Glutamatergic neuron (in vitro differentiated cells): Measurements from ENCODE around the gene WDR73. TPM values are rescaled to one million over a fixed set of nuclear protein-coding genes. Genes with fewer than 3 reads are reported as not detected.

Source experiments
- DNase-seq: peaks from one replicate; pipeline ENCODE4 v3.0.0; 2022
- H3K27ac Mint-ChIP-seq: one replicate; pipeline ENCODE4 v1.8.0; 2020; ENCODE audit warnings: mild to moderate bottlenecking, mixed read lengths, inconsistent platforms; ENCODE audit not compliant: unreplicated experiment
- H3K27me3 Mint-ChIP-seq: one replicate; pipeline ENCODE4 v1.8.0; 2020; ENCODE audit warnings: mild to moderate bottlenecking, moderate library complexity, mixed read lengths, inconsistent platforms; ENCODE audit not compliant: unreplicated experiment
- H3K36me3 Mint-ChIP-seq: one replicate; pipeline ENCODE4 v1.8.0; 2020; ENCODE audit warnings: mild to moderate bottlenecking, mixed read lengths, inconsistent platforms; ENCODE audit not compliant: unreplicated experiment
- H3K4me1 Mint-ChIP-seq: one replicate; pipeline ENCODE4 v1.8.0; 2020; ENCODE audit warnings: mild to moderate bottlenecking, low read depth, mixed read lengths, inconsistent platforms; ENCODE audit not compliant: unreplicated experiment
- H3K4me3 Mint-ChIP-seq: one replicate; pipeline ENCODE4 v1.8.0; 2020; ENCODE audit warnings: mild to moderate bottlenecking, mixed read lengths, inconsistent platforms; ENCODE audit not compliant: unreplicated experiment
- H3K9me3 Mint-ChIP-seq: one replicate; pipeline ENCODE4 v1.8.0; 2020; ENCODE audit warnings: mild to moderate bottlenecking, moderate library complexity, mixed read lengths, inconsistent platforms; ENCODE audit not compliant: unreplicated experiment
- total RNA-seq: library from RNA; stranded (reverse); fragmentation: NEBNext Ultra II Directional; extraction: Animal tissue kit (Norgen Biotek cat#: 25700); gene quantifications from one replicate; pipeline ENCODE4 v1.2.1, GENCODE V29; 2021; ENCODE audit not compliant: unreplicated experiment
- TF ChIP-seq, protein P1 (sequence below): fragments of 200-600 bp; sonication (generic); IDR thresholded peaks from one replicate; pipeline ENCODE4 v1.5.0; 2021; ENCODE audit not compliant: partially characterized antibody, unreplicated experiment

The WDR73 gene
- total RNA-seq, 1 donor from 2014 or later: 19.5 TPM

GRCh38 chr15:84611631-84612030 lies 42.5 kb downstream of the WDR73 start:
- Mint-ChIP-seq H3K27me3 (peaks cover 4% of the 10 kb centered on the region), H3K36me3 (peaks cover 8% of the 10 kb centered on the region), H3K27ac (no peak overlapping the region), H3K4me3 (no peak overlapping the region), H3K9me3 (no peaks in the 10 kb centered on the region), H3K4me1 (peaks cover 2% of the 10 kb centered on the region)
- no peak for DNase-seq
- TF ChIP-seq, protein P1, sequence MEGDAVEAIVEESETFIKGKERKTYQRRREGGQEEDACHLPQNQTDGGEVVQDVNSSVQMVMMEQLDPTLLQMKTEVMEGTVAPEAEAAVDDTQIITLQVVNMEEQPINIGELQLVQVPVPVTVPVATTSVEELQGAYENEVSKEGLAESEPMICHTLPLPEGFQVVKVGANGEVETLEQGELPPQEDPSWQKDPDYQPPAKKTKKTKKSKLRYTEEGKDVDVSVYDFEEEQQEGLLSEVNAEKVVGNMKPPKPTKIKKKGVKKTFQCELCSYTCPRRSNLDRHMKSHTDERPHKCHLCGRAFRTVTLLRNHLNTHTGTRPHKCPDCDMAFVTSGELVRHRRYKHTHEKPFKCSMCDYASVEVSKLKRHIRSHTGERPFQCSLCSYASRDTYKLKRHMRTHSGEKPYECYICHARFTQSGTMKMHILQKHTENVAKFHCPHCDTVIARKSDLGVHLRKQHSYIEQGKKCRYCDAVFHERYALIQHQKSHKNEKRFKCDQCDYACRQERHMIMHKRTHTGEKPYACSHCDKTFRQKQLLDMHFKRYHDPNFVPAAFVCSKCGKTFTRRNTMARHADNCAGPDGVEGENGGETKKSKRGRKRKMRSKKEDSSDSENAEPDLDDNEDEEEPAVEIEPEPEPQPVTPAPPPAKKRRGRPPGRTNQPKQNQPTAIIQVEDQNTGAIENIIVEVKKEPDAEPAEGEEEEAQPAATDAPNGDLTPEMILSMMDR: no peak

- TF ChIP-seq, protein P1: no peak
- H3K36me3 Mint-ChIP-seq: peaks cover 15% of the 10 kb centered on the region
- H3K4me3 Mint-ChIP-seq: no peak overlapping the region
- peaks cover 2% of the 10 kb centered on the region for H3K9me3 Mint-ChIP-seq
- no peak overlapping the region for H3K27ac Mint-ChIP-seq
- peaks cover 7% of the 10 kb centered on the region for H3K27me3 Mint-ChIP-seq
- no peak for DNase-seq
- peaks cover 12% of the 10 kb centered on the region for H3K4me1 Mint-ChIP-seq
Observed at GRCh38 chr15:84609818-84610525, 44.1 kb downstream of the WDR73 start.

DNA sequence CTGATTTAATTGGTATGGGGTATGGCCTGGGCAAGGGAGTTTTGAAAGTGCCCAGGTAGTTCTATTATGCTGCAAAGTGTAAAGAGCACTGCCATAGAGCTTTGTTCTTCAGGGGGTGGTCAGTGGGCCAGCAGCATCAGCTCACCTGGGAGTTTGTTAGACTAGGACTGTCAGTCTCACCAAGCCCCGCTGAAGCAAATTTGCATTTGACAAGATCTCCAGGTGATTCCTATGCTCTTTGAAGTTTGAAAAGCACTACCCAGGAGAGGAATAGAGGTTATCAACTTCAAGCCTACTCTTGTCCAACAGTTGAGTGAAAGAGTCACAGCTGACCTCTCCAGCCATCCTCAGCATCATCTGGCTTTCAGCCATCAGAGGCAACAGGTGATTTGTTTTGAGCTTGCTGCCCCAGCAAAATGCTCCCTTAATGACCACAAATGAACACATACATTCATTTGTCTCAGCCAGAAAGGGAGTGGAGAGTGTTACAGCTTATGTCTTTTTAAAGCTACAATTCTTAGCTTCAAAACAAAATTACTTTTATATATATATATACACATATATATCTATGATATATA lies 45.3 kb downstream of the WDR73 start:
- H3K27me3 Mint-ChIP-seq: peaks cover 7% of the 10 kb centered on the region
- peaks cover 15% of the 10 kb centered on the region for H3K36me3 Mint-ChIP-seq
- TF ChIP-seq, protein P1: no peak
- H3K9me3 Mint-ChIP-seq: peaks cover 2% of the 10 kb centered on the region
- no peak for DNase-seq
- H3K4me3 Mint-ChIP-seq: no peak overlapping the region
- H3K27ac Mint-ChIP-seq: no peak overlapping the region
- peaks cover 18% of the 10 kb centered on the region for H3K4me1 Mint-ChIP-seq

DNA sequence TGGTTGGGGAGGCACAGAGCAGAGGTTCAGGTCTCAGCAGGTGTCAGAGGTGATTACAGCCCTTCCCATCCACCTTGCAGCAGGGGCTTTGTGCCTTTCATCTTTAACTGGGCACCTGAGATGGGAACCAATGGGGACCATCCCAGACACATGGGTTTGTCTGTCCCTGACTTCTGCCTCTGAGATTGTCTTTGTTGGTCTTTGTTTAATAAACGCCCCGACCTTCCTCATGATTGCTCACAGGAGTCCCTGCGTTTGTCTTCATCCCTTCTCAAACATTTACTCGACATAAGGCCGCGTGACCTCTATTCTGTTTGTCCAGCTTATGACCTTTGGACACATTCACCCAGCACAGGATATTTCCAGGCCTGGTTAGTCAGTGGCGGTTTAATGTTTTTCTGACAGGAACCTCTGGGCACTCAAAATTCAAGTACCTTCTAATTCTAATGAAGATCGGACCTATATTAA lies 47.4 kb downstream of the WDR73 start:
- peaks cover 2% of the 10 kb centered on the region for H3K9me3 Mint-ChIP-seq
- DNase-seq: no peak
- peaks cover 25% of the 10 kb centered on the region for H3K4me1 Mint-ChIP-seq
- H3K27me3 Mint-ChIP-seq: peaks cover 7% of the 10 kb centered on the region
- TF ChIP-seq, protein P1: no peak
- no peak overlapping the region for H3K27ac Mint-ChIP-seq
- H3K36me3 Mint-ChIP-seq: peaks cover 15% of the 10 kb centered on the region
- no peak overlapping the region for H3K4me3 Mint-ChIP-seq

DNA sequence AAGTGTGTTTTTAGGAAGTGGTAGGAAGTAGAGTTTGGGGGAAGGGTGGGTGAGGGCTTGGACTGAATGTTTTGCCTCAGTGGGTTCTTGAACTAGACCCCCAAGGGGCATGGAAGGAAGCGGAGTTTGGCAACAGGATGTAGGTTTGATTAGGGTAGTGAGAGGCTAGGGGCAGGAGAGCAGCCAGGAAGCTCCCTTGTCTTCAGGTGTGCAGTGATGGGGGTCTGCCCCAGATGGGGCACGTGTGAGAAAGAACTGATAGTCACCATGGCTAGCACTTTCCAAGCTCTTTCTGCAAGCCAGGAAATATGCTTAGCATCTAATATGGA lies 48.6 kb downstream of the WDR73 start:
- TF ChIP-seq, protein P1: no peak
- Mint-ChIP-seq H3K9me3 (peaks cover 5% of the 10 kb centered on the region), H3K27ac (peak overlapping the region; percentile 65), H3K27me3 (peaks cover 12% of the 10 kb centered on the region), H3K4me1 (peaks cover 25% of the 10 kb centered on the region), H3K36me3 (peaks cover 15% of the 10 kb centered on the region), H3K4me3 (peak overlapping the region; percentile 75)
- no peak for DNase-seq
